Stimulated activated CD8-positive, alpha-beta memory T cell treated with anti-CD3 and anti-CD28 coated beads, Interleukin-4, amount 100 ng/mL, for 4 hours (primary cell): Measurements from ENCODE around the gene PCNT.

Experiments
- DNase-seq, 2 donors: peaks; one replicate each; pipeline ENCODE4 v3.0.0-alpha.2; 2020; ENCODE audit warnings: low read depth in 2 of 2, low spot score in 1 of 2

Gene PCNT

GRCh38 chr21:46323710-46324389 lies at the start of gene PCNT, which contains the start of gene C21orf58:
PCNT (plus strand) TSS chr21:46324156; CDS start chr21:46324229, 73 bp downstream.
C21orf58 (minus strand) TSS chr21:46323870; CDS start chr21:46322738, 1,132 bp downstream.
- DNase-seq = peak; percentile 88 to 95

- DNase-seq = no peak
Observed at GRCh38 chr21:46274797-46275390, 49.1 kb upstream of the PCNT start.

GRCh38 chr21:46284077-46284644 lies 39.8 kb upstream of the PCNT start:
- no peak for DNase-seq

GRCh38 chr21:46284733-46285132 lies 39.2 kb upstream of the PCNT start:
- DNase-seq = no peak

- DNase-seq = no peak
Observed at GRCh38 chr21:46285206-46285661, 38.7 kb upstream of the PCNT start, which contains the start of gene MCM3AP. MCM3AP (minus strand) TSS chr21:46285611; CDS start chr21:46285286, 325 bp downstream.

GRCh38 chr21:46285761-46286647 lies 38.0 kb upstream of the PCNT start, which contains the start of gene YBEY:
YBEY (plus strand) TSS chr21:46286342; CDS start chr21:46286914, 572 bp downstream.
- DNase-seq = peak; percentile 48 to 68

GRCh38 chr21:46286648-46287002 lies 37.3 kb upstream of the PCNT start:
- no peak for DNase-seq

- no peak for DNase-seq
Observed at GRCh38 chr21:46287541-46287940, 36.4 kb upstream of the PCNT start.

GRCh38 chr21:46289655-46290179 lies 34.2 kb upstream of the PCNT start:
- no peak for DNase-seq

GRCh38 chr21:46291561-46291960 lies 32.4 kb upstream of the PCNT start:
- DNase-seq = no peak

- no peak for DNase-seq
Observed at GRCh38 chr21:46294647-46295176, 29.2 kb upstream of the PCNT start.

- DNase-seq = no peak
Observed at GRCh38 chr21:46295177-46295770, 28.7 kb upstream of the PCNT start.

- DNase-seq = peak; percentile 29 to 35
Observed at GRCh38 chr21:46295996-46296752, 27.8 kb upstream of the PCNT start.

GRCh38 chr21:46297338-46298271 lies 26.4 kb upstream of the PCNT start:
- no peak for DNase-seq

- DNase-seq = no peak
Observed at GRCh38 chr21:46299167-46299566, 24.8 kb upstream of the PCNT start.

GRCh38 chr21:46301759-46302158 lies 22.2 kb upstream of the PCNT start:
- no peak for DNase-seq

GRCh38 chr21:46304437-46304836 lies 19.5 kb upstream of the PCNT start:
- no peak for DNase-seq

- no peak for DNase-seq
Observed at GRCh38 chr21:46304955-46305354, 19.0 kb upstream of the PCNT start.
